A549 (cell line): Measurements from ENCODE around the gene ZNF732. TPM values are rescaled to one million over a fixed set of nuclear protein-coding genes. Genes with fewer than 3 reads are reported as not detected.
A peak's percentile ranks its signal among the peaks of the same experiment; 100 is the strongest.

Source experiments
- ATAC-seq, 2 experiments: fragments of 200-7000 bp in 1 of 2; fragments of >200 bp in 1 of 2; cut with Nextera tagmentation in 1 of 2; cut with Tn5 transposase in 1 of 2; 3 replicates each; pipeline versions ENCODE4 v1.8.0 to v1.9.1; 2018 to 2020; ENCODE audit warnings: mild to moderate bottlenecking in 1 of 2, moderate library complexity in 1 of 2
- CTCF ChIA-PET: fragments of 300-600 bp; sonication (Branson Sonifier 250); formaldehyde crosslinking; extraction: SDS; loops from one replicate; lab custom pipeline; 2021; ENCODE audit warnings: antibody characterized with exemption, inconsistent platforms; lab: Yijun Ruan, JAX
- POLR2A ChIA-PET: fragments of 350-600 bp; formaldehyde crosslinking; extraction: SDS; loops from one replicate; lab custom pipeline; 2021; ENCODE audit warnings: antibody characterized with exemption, inconsistent platforms; lab: Yijun Ruan, JAX
- DNase-seq, 2 experiments: peaks; one replicate each; pipeline versions ENCODE4 v3.0.0 to v3.0.0-alpha.2; 2011 to 2016; ENCODE audit warnings: low read depth in 1 of 2, low spot score in 1 of 2
- FAIRE-seq: peaks from 2 replicates; lab custom pipeline; 2011; peaks lifted over from hg19 to GRCh38; lab: Jason Lieb, UNC
- H3K27ac ChIP-seq, 2 experiments: fragments of >200 bp; sonication (Bioruptor Twin); formaldehyde crosslinking; 3 replicates each; pipeline ENCODE4 v1.5.1; 2016 to 2017
- H3K4me1 ChIP-seq: fragments of >200 bp; sonication (Bioruptor Twin); formaldehyde crosslinking; 3 replicates; pipeline ENCODE4 v1.6.1; 2016
- H3K4me2 ChIP-seq: fragments of >200 bp; sonication (Bioruptor Twin); formaldehyde crosslinking; 3 replicates; pipeline ENCODE4 v1.6.1; 2016
- H3K4me3 ChIP-seq: fragments of >200 bp; sonication (Bioruptor Twin); formaldehyde crosslinking; 3 replicates; pipeline ENCODE4 v1.5.1; 2016
- H3K9me3 ChIP-seq: fragments of >200 bp; sonication (Bioruptor Twin); formaldehyde crosslinking; 3 replicates; pipeline ENCODE4 v1.6.1; 2016
- CEBPB ChIP-seq, 2 experiments: fragments of >200 bp in 1 of 2; sonication (Bioruptor Twin) in 1 of 2; formaldehyde crosslinking in 1 of 2; IDR thresholded peaks; 2 replicates each; pipeline ENCODE4 v1.6.1; 2012 to 2016
- CHD2 ChIP-seq: fragments of 150-350 bp; IDR thresholded peaks from 2 replicates; pipeline ENCODE4 v1.6.1; 2014; ENCODE audit warnings: low read length; ENCODE audit not compliant: partially characterized antibody
- CHD4 ChIP-seq: fragments of 200-600 bp; sonication (generic); IDR thresholded peaks from 2 replicates; pipeline ENCODE4 v1.6.1; 2016; ENCODE audit warnings: antibody characterized with exemption, mild to moderate bottlenecking, borderline replicate concordance
- EHMT2 ChIP-seq: fragments of 200-600 bp; sonication (generic); IDR thresholded peaks from 2 replicates; pipeline ENCODE4 v1.6.1; 2016; ENCODE audit warnings: antibody characterized with exemption, low read depth, mild to moderate bottlenecking, moderate library complexity
- EP300 ChIP-seq, 2 experiments: fragments of >200 bp; sonication (Bioruptor Twin); formaldehyde crosslinking; IDR thresholded peaks; 2 replicates in 1 of 2; 3 replicates in 1 of 2; pipeline ENCODE4 v1.6.1; 2016 to 2017
- ESRRA ChIP-seq: fragments of 150-350 bp; IDR thresholded peaks from 2 replicates; pipeline ENCODE4 v1.6.1; 2014; ENCODE audit warnings: mild to moderate bottlenecking, low read length, borderline replicate concordance
- FOSL2 ChIP-seq, 2 experiments: fragments of 450-650 bp in 1 of 2; fragments of >200 bp in 1 of 2; sonication (Bioruptor Twin) in 1 of 2; formaldehyde crosslinking; IDR thresholded peaks; 2 replicates each; pipeline versions ENCODE4 v1.5.0 to v1.6.1; 2016 to 2020; ENCODE audit warnings: mild to moderate bottlenecking in 1 of 2, moderate library complexity in 1 of 2
- FOXS1 ChIP-seq: fragments of 250-450 bp; sonication (Bioruptor Pico); IDR thresholded peaks from 2 replicates; pipeline ENCODE4 v1.5.0; 2020; ENCODE audit warnings: mild to moderate bottlenecking, moderate library complexity
- GATA3 ChIP-seq: IDR thresholded peaks from 2 replicates; pipeline ENCODE4 v1.6.1; 2012; ENCODE audit warnings: borderline replicate concordance
- HOXA7 ChIP-seq: fragments of 250-450 bp; sonication (Bioruptor Pico); IDR thresholded peaks from 2 replicates; pipeline ENCODE4 v1.5.0; 2020; ENCODE audit warnings: mild to moderate bottlenecking, moderate library complexity
- JUNB ChIP-seq: fragments of >200 bp; sonication (Bioruptor Twin); formaldehyde crosslinking; IDR thresholded peaks from 2 replicates; pipeline ENCODE4 v1.6.1; 2016
- MYC ChIP-seq: IDR thresholded peaks from 2 replicates; pipeline ENCODE4 v1.6.1; 2012; ENCODE audit warnings: mild to moderate bottlenecking, inconsistent platforms, low read length, improper control_type of control experiment, borderline replicate concordance
- POLR2A ChIP-seq: IDR thresholded peaks from 2 replicates; pipeline ENCODE4 v1.6.1; 2012; ENCODE audit warnings: mild to moderate bottlenecking, low read length
- RAD21 ChIP-seq, 2 experiments: fragments of >200 bp in 1 of 2; sonication (Bioruptor Twin) in 1 of 2; formaldehyde crosslinking in 1 of 2; IDR thresholded peaks in 1 of 2; conservative IDR thresholded peaks in 1 of 2; 2 replicates in 1 of 2; 3 replicates in 1 of 2; pipeline ENCODE4 v1.6.1; 2012 to 2018; ENCODE audit warnings: inconsistent platforms in 1 of 2
- RCOR1 ChIP-seq: fragments of 150-350 bp; IDR thresholded peaks from 2 replicates; pipeline ENCODE4 v1.6.1; 2014; ENCODE audit warnings: antibody characterized with exemption, low read length, low read depth
- RFX5 ChIP-seq: fragments of 450-650 bp; IDR thresholded peaks from 2 replicates; pipeline ENCODE4 v1.7.1; 2014; ENCODE audit warnings: antibody characterized with exemption, mild to moderate bottlenecking, moderate library complexity
- SMC3 ChIP-seq: fragments of >200 bp; sonication (Bioruptor Twin); formaldehyde crosslinking; IDR thresholded peaks from 3 replicates; pipeline ENCODE4 v1.6.1; 2018; ENCODE audit warnings: inconsistent platforms
- TP53 ChIP-seq: fragments of 250-450 bp; sonication (Bioruptor Pico); IDR thresholded peaks from 2 replicates; pipeline ENCODE4 v1.5.0; 2021; ENCODE audit warnings: mild to moderate bottlenecking, moderate library complexity
- ZFP36 ChIP-seq: fragments of 450-650 bp; IDR thresholded peaks from 2 replicates; pipeline ENCODE4 v1.6.1; 2014; ENCODE audit warnings: borderline replicate concordance; ENCODE audit not compliant: partially characterized antibody
- ZNF302 ChIP-seq: fragments of 250-450 bp; sonication (Bioruptor Pico); IDR thresholded peaks from 2 replicates; pipeline ENCODE4 v1.9.0; 2021; ENCODE audit warnings: inconsistent platforms, mild to moderate bottlenecking, moderate library complexity
- WGBS: methylation state at CpG from one replicate; pipeline ENCODE4 v1.1.6; 2017; ENCODE audit errors: missing lambda C conversion rate; 5-methylcytosine and 5-hydroxymethylcytosine counted together
- polyA plus RNA-seq, 4 experiments: library from polyadenylated mRNA; depleted of rRNA in 3 of 4; stranded (reverse); fragments of >200 nt; fragmentation: RNase III in 1 of 4; extraction: RNeasy Plus Mini Kit Qiagen cat#74134 plus additional on column Dnase treatment in 1 of 4; gene quantifications; 2 replicates in 3 of 4; 3 replicates in 1 of 4; pipeline ENCODE4 v1.2.3, GENCODE V29; 2011 to 2017
- TF ChIP-seq, protein P1 (sequence below): fragments of 150-350 bp; IDR thresholded peaks from 2 replicates; pipeline ENCODE4 v1.6.1; 2014; ENCODE audit warnings: low read depth, mild to moderate bottlenecking, low read length
- TF ChIP-seq, protein P2 (sequence below): fragments of 250-450 bp; sonication (Bioruptor Pico); IDR thresholded peaks from 2 replicates; pipeline ENCODE4 v1.5.0; 2020; ENCODE audit warnings: low read depth, mild to moderate bottlenecking, moderate library complexity

ZNF732 gene
- polyA plus RNA-seq, 2 of the 4 experiments (the other 2 are of a cell fraction) = not detected

GRCh38 chr4:253936-254756 lies 51.1 kb downstream of the ZNF732 start:
- POLR2A ChIA-PET = no interaction called here

DNA sequence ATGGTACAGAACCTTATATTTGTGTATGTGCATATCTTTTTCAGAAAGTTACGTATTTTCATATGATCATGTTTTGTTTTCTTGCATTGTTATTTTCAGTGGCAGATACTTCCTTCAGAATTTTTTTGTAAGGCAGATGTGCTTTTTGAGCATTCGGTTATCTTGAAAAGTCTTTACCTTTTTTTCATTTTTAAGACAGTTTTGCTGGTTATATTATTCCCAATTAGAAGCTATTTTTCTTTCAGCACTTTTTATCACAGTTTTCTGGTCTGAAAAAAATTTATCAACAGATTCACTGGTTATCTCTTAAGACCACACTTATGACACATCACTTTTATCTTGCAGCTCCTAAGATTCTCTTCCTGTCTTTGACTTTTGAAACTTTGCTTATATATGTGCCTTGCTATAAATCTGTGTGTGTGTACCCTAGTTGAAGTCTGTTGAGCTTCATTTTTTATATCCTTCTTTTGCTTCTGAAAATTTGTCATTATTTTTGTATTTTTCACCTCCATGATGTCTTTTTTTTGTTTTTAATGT lies 53.1 kb downstream of the ZNF732 start:
- FAIRE-seq = no peak

More at GRCh38 chr4:253936-254756, 51.1 kb downstream of the ZNF732 start:
- Histone ChIP-seq H3K4me3 (no peak overlapping the region), H3K9me3 (peaks cover 21% of the 10 kb centered on the region; the same call in 2 of the 3 replicates), H3K4me1 (no peaks in the 10 kb centered on the region), H3K27ac (no peak overlapping the region), H3K4me2 (no peak overlapping the region)
- CTCF ChIA-PET = interaction anchor here (0.6 kb wide), 1 partner anchor 43 kb away, joined by 3 read pairs; no protein-coding TSS in a partner anchor
- DNase-seq (no peak), ATAC-seq (no peak), FAIRE-seq (no peak)
- WGBS = 4% methylated on average over 5 of the region's 5 CpGs
- TF ChIP-seq ESRRA = no peak
- TF ChIP-seq EHMT2 = no peak

GRCh38 chr4:244471-244870 lies 60.8 kb downstream of the ZNF732 start:
- WGBS = 38% methylated on average over 7 of the region's 7 CpGs
- no peak for ATAC-seq

More for the DNA sequence above, 53.1 kb downstream of the ZNF732 start:
- WGBS = 4% methylated on average over 2 of the region's 2 CpGs
- TF ChIP-seq HOXA7 (no peak), FOXS1 (CRISPR knock-in tag) (no peak), SMC3 (no peak), MYC (no peak), ZNF302 (CRISPR knock-in tag) (no peak), POLR2A (no peak), CHD2 (no peak), RFX5 (no peak), RCOR1 (no peak), GATA3 (no peak)
- TF ChIP-seq, protein P1, sequence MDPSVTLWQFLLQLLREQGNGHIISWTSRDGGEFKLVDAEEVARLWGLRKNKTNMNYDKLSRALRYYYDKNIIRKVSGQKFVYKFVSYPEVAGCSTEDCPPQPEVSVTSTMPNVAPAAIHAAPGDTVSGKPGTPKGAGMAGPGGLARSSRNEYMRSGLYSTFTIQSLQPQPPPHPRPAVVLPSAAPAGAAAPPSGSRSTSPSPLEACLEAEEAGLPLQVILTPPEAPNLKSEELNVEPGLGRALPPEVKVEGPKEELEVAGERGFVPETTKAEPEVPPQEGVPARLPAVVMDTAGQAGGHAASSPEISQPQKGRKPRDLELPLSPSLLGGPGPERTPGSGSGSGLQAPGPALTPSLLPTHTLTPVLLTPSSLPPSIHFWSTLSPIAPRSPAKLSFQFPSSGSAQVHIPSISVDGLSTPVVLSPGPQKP = no peak
- TF ChIP-seq, protein P2, sequence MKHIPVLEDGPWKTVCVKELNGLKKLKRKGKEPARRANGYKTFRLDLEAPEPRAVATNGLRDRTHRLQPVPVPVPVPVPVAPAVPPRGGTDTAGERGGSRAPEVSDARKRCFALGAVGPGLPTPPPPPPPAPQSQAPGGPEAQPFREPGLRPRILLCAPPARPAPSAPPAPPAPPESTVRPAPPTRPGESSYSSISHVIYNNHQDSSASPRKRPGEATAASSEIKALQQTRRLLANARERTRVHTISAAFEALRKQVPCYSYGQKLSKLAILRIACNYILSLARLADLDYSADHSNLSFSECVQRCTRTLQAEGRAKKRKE (CRISPR knock-in tag) = no peak
- H3K4me1 ChIP-seq = no peaks in the 10 kb centered on the region
- peaks cover 13% of the 10 kb centered on the region; the same call in 2 of the 3 replicates for H3K9me3 ChIP-seq
- H3K27ac ChIP-seq = no peak overlapping the region
- DNase-seq (no peak), ATAC-seq (no peak)
- CTCF ChIA-PET = no interaction called here
- POLR2A ChIA-PET = interaction anchor here (0.7 kb wide), 1 partner anchor 22 kb away, joined by 3 read pairs; no protein-coding TSS in a partner anchor
- H3K4me3 ChIP-seq = no peak overlapping the region
- no peak overlapping the region for H3K4me2 ChIP-seq

DNA sequence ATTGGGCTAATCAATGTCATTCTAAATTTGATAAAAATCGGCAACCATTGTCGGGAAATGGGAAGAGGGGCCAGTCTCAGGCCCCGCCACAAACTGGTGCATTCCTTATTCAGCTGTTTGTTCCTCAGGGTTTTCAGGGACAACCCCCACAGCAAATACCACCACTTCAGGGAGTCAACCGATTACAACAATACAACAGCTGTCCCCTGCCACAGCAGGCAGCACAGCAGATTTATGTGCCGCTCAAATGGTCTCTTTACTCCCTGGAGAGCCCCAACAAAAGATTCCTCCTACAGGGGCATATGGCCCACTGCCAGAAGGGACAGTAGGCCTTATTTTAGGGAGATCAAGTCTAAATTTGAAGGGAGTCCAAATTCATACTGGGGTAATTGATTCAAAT lies 61.8 kb downstream of the ZNF732 start:
- Histone ChIP-seq H3K9me3 (0 out of 3 replicates have a peak, but pooled peaks cover 3% of the 10 kb centered on the region), H3K27ac (no peak overlapping the region), H3K4me1 (no peaks in the 10 kb centered on the region), H3K4me3 (no peak overlapping the region), H3K4me2 (no peak overlapping the region)
- ChIA-PET CTCF (no interaction called here), POLR2A (no interaction called here)
- DNase-seq = no peak
- no peak for ATAC-seq
- 34% methylated on average over 4 of the region's 5 CpGs for WGBS
- no peak for FAIRE-seq
- TF ChIP-seq FOSL2 (IDR thresholded peaks at IDR 0.05) (no peak), FOSL2 (CRISPR knock-in tag; IDR thresholded peaks at IDR 0.05) (no peak), ZFP36 (no peak), CHD4 (no peak), JUNB (no peak), TP53 (CRISPR knock-in tag) (no peak)

More at GRCh38 chr4:244471-244870, 60.8 kb downstream of the ZNF732 start:
- CTCF ChIA-PET = no interaction called here
- Histone ChIP-seq H3K27ac (no peak overlapping the region), H3K4me3 (no peak overlapping the region), H3K4me1 (no peaks in the 10 kb centered on the region), H3K4me2 (no peak overlapping the region), H3K9me3 (0 out of 3 replicates have a peak, but pooled peaks cover 3% of the 10 kb centered on the region)
- POLR2A ChIA-PET = no interaction called here
- no peak for FAIRE-seq
- TF ChIP-seq EP300 (IDR thresholded peaks at IDR 0.05) = no peak
- TF ChIP-seq RAD21 (conservative IDR thresholded peaks at IDR 0.05 in 1 of 2, IDR thresholded peaks at IDR 0.05 in 1 of 2) = peak; percentile 20 to 45; a peak in 2 of 5 replicates
- no peak for TF ChIP-seq CEBPB (IDR thresholded peaks at IDR 0.05)
- TF ChIP-seq, all 56 proteins: peak for 1
- DNase-seq = peak in 1 of 2 experiments; percentile 38
